Measurements from ENCODE around the gene KCNJ4. TPM values are rescaled to one million over a fixed set of nuclear protein-coding genes. Genes with fewer than 3 reads are reported as not detected.

The KCNJ4 gene
- total and polyA plus RNA-seq, 7 experiments from 2014 or later = not detected

GRCh38 chr22:38491707-38492348, 36.8 kb upstream of the KCNJ4 start:
- peaks cover 0 to 2% (median 0%) of the 10 kb centered on the region in 11 donors for H3K9me3 Mint-ChIP-seq
- Histone ChIP-seq H3K4me1 (ENCODE audit: control insufficient read depth in 2 of 2, insufficient read depth in 2 of 2, low read length in 2 of 2) (peaks cover 8 to 18% of the 10 kb centered on the region in 2 donors), H3K36me3 (ENCODE audit: control insufficient read depth in 2 of 3, insufficient read depth in 3 of 3, low read length in 3 of 3) (peaks cover 48 to 94% (median 93%) of the 10 kb centered on the region in 3 experiments), H3K27me3 (ENCODE audit: control insufficient read depth in 2 of 2, insufficient read depth in 2 of 2, low read length in 2 of 2) (no peaks in the 10 kb centered on the region), H3K9me3 (ENCODE audit: control insufficient read depth in 2 of 3, low read length in 3 of 3) (no peaks in the 10 kb centered on the region), H3K27ac (ENCODE audit: low read depth, low read length) (no peak overlapping the region), H3K4me3 (ENCODE audit: low read length) (no peak overlapping the region)
- no peaks in the 10 kb centered on the region for H3K27me3 Mint-ChIP-seq
- peaks cover 12 to 73% (median 59%) of the 10 kb centered on the region in 7 donors for H3K4me1 Mint-ChIP-seq
- CTCF ChIA-PET = interaction anchor here (0.6 to 1.0 kb wide), 4 partner anchors 10 to 91 kb away, joined by 3 read pairs; no protein-coding TSS in a partner anchor
- POLR2A ChIA-PET = interaction anchor here (0.6 to 3.5 kb wide), 5 partner anchors 11 to 1491 kb away, joined by 3 to 16 read pairs (median 3); no protein-coding TSS in a partner anchor
- H3K27ac Mint-ChIP-seq = peak overlapping the region in 2 of 9 donors; percentile 45 to 52
- peaks cover 17 to 61% (median 41%) of the 10 kb centered on the region in 5 donors for H3K36me3 Mint-ChIP-seq
- ATAC-seq (no peak), DNase-seq (no peak)
- intact Hi-C loops (cut with micrococcal nuclease) = loop anchor here in 1 of 2 donors (2.0 kb wide), 1 partner anchor 15 kb away; the partner anchor contains the start of gene DDX17
- H3K4me3 Mint-ChIP-seq = no peak overlapping the region

- H3K27me3 ChIP-seq (ENCODE audit: control insufficient read depth in 2 of 2, insufficient read depth in 2 of 2, low read length in 2 of 2) = no peaks in the 10 kb centered on the region
- ChIA-PET CTCF (interaction anchor here (0.7 to 0.8 kb wide), 2 partner anchors 15 to 80 kb away, joined by 3 to 4 read pairs; no protein-coding TSS in a partner anchor), POLR2A (interaction anchor here (0.5 to 3.5 kb wide), 6 partner anchors 8 to 1492 kb away, joined by 3 to 16 read pairs (median 4); no protein-coding TSS in a partner anchor)
- H3K4me1 ChIP-seq (ENCODE audit: control insufficient read depth in 2 of 2, insufficient read depth in 2 of 2, low read length in 2 of 2) = peaks cover under 1 to 10% of the 10 kb centered on the region in 2 donors
- Mint-ChIP-seq H3K27ac (peak overlapping the region in 8 of 9 donors; percentile 35 to 79 (median 72)), H3K4me1 (peaks cover 19 to 76% (median 63%) of the 10 kb centered on the region in 7 donors), H3K4me3 (peak overlapping the region in 1 of 10 donors; percentile 20), H3K36me3 (peaks cover 17 to 65% (median 46%) of the 10 kb centered on the region in 5 donors), H3K9me3 (peaks cover 0 to 2% (median 0%) of the 10 kb centered on the region in 11 donors), H3K27me3 (no peaks in the 10 kb centered on the region)
- no peak overlapping the region for H3K27ac ChIP-seq (ENCODE audit: low read depth, low read length)
- H3K4me3 ChIP-seq (ENCODE audit: low read length) = no peak overlapping the region
- ATAC-seq (no peak), DNase-seq (no peak)
- intact Hi-C loops (cut with micrococcal nuclease) = loop anchor here in 1 of 2 donors (2.0 kb wide), 1 partner anchor 16 kb away; the partner anchor contains the start of gene DDX17
- no peaks in the 10 kb centered on the region for H3K9me3 ChIP-seq (ENCODE audit: control insufficient read depth in 2 of 3, low read length in 3 of 3)
- peaks cover 43 to 94% (median 93%) of the 10 kb centered on the region in 3 experiments for H3K36me3 ChIP-seq (ENCODE audit: control insufficient read depth in 2 of 3, insufficient read depth in 3 of 3, low read length in 3 of 3)
Measured at GRCh38 chr22:38490915-38491314, 35.9 kb upstream of the KCNJ4 start.

- H3K36me3 Mint-ChIP-seq = peaks cover 17 to 66% (median 48%) of the 10 kb centered on the region in 5 donors
- peak overlapping the region in 8 of 9 donors; percentile 35 to 79 (median 72) for H3K27ac Mint-ChIP-seq
- POLR2A ChIA-PET = interaction anchor here (0.5 to 3.5 kb wide), 6 partner anchors 9 to 164 kb away, joined by 3 to 16 read pairs (median 4); partner anchors contain the start of gene DMC1
- Histone ChIP-seq H3K36me3 (ENCODE audit: control insufficient read depth in 2 of 3, insufficient read depth in 3 of 3, low read length in 3 of 3) (peaks cover 43 to 93% (median 91%) of the 10 kb centered on the region in 3 experiments), H3K4me1 (ENCODE audit: control insufficient read depth in 2 of 2, insufficient read depth in 2 of 2, low read length in 2 of 2) (peaks cover 0 to 6% of the 10 kb centered on the region in 2 donors), H3K27me3 (ENCODE audit: control insufficient read depth in 2 of 2, insufficient read depth in 2 of 2, low read length in 2 of 2) (no peaks in the 10 kb centered on the region), H3K4me3 (ENCODE audit: low read length) (no peak overlapping the region), H3K27ac (ENCODE audit: low read depth, low read length) (no peak overlapping the region), H3K9me3 (ENCODE audit: control insufficient read depth in 2 of 3, low read length in 3 of 3) (no peaks in the 10 kb centered on the region)
- CTCF ChIA-PET = no interaction called here
- H3K27me3 Mint-ChIP-seq = no peaks in the 10 kb centered on the region
- ATAC-seq (no peak), DNase-seq (no peak)
- peaks cover 19 to 76% (median 67%) of the 10 kb centered on the region in 7 donors for H3K4me1 Mint-ChIP-seq
- intact Hi-C loops (cut with micrococcal nuclease) = loop anchor here in 1 of 2 donors (2.0 kb wide), 1 partner anchor 16 kb away; the partner anchor contains the start of gene DDX17
- peaks cover 0 to 2% (median 0%) of the 10 kb centered on the region in 11 donors for H3K9me3 Mint-ChIP-seq
- peak overlapping the region in 1 of 10 donors; percentile 20 for H3K4me3 Mint-ChIP-seq
Measured at GRCh38 chr22:38490475-38490874, 35.5 kb upstream of the KCNJ4 start.

- CTCF ChIA-PET = no interaction called here
- Mint-ChIP-seq H3K4me3 (no peak overlapping the region), H3K27me3 (no peaks in the 10 kb centered on the region), H3K9me3 (peaks cover 0 to 2% (median 0%) of the 10 kb centered on the region in 11 donors), H3K36me3 (peaks cover 17 to 69% (median 50%) of the 10 kb centered on the region in 5 donors), H3K27ac (peak overlapping the region; percentile 1 to 87 (median 72)), H3K4me1 (peaks cover 17 to 78% (median 68%) of the 10 kb centered on the region in 7 donors)
- H3K27me3 ChIP-seq (ENCODE audit: control insufficient read depth in 2 of 2, insufficient read depth in 2 of 2, low read length in 2 of 2) = no peaks in the 10 kb centered on the region
- DNase-seq (no peak), ATAC-seq (peak; percentile 37)
- H3K36me3 ChIP-seq (ENCODE audit: control insufficient read depth in 2 of 3, insufficient read depth in 3 of 3, low read length in 3 of 3) = peaks cover 38 to 91% (median 91%) of the 10 kb centered on the region in 3 experiments
- no peak overlapping the region for H3K4me3 ChIP-seq (ENCODE audit: low read length)
- intact Hi-C loops (cut with micrococcal nuclease) = loop anchor here in 1 of 2 donors (2.0 to 10.0 kb wide), 2 partner anchors 17 to 45 kb away; partner anchors contain the start of gene DDX17
- peaks cover 0 to 1% of the 10 kb centered on the region in 2 donors for H3K4me1 ChIP-seq (ENCODE audit: control insufficient read depth in 2 of 2, insufficient read depth in 2 of 2, low read length in 2 of 2)
- POLR2A ChIA-PET = interaction anchor here (0.8 to 3.5 kb wide), 6 partner anchors 9 to 81 kb away, joined by 3 to 16 read pairs (median 3); partner anchors contain the start of gene DMC1
- no peaks in the 10 kb centered on the region for H3K9me3 ChIP-seq (ENCODE audit: control insufficient read depth in 2 of 3, low read length in 3 of 3)
- H3K27ac ChIP-seq (ENCODE audit: low read depth, low read length) = no peak overlapping the region
Measured at GRCh38 chr22:38489561-38490145, 34.7 kb upstream of the KCNJ4 start.

- no peak for ATAC-seq
- Histone ChIP-seq H3K4me3 (ENCODE audit: low read length) (no peak overlapping the region), H3K27me3 (ENCODE audit: control insufficient read depth in 2 of 2, insufficient read depth in 2 of 2, low read length in 2 of 2) (no peaks in the 10 kb centered on the region), H3K36me3 (ENCODE audit: control insufficient read depth in 2 of 3, insufficient read depth in 3 of 3, low read length in 3 of 3) (peaks cover 33 to 91% (median 91%) of the 10 kb centered on the region in 3 experiments), H3K27ac (ENCODE audit: low read depth, low read length) (no peak overlapping the region), H3K9me3 (ENCODE audit: control insufficient read depth in 2 of 3, low read length in 3 of 3) (no peaks in the 10 kb centered on the region), H3K4me1 (ENCODE audit: control insufficient read depth in 2 of 2, insufficient read depth in 2 of 2, low read length in 2 of 2) (no peaks in the 10 kb centered on the region)
- Mint-ChIP-seq H3K4me1 (peaks cover 19 to 76% (median 66%) of the 10 kb centered on the region in 7 donors), H3K9me3 (peaks cover 0 to 2% (median 0%) of the 10 kb centered on the region in 11 donors), H3K4me3 (no peak overlapping the region), H3K27me3 (no peaks in the 10 kb centered on the region), H3K27ac (peak overlapping the region in 5 of 9 donors; percentile 19 to 87 (median 74)), H3K36me3 (peaks cover 20 to 72% (median 48%) of the 10 kb centered on the region in 5 donors)
- POLR2A ChIA-PET = interaction anchor here (0.9 to 3.5 kb wide), 3 partner anchors 8 to 20 kb away, joined by 3 to 16 read pairs (median 3); no protein-coding TSS in a partner anchor
- intact Hi-C loops (cut with micrococcal nuclease) = loop anchor here in 1 of 2 donors (10.0 kb wide), 1 partner anchor 46 kb away; no protein-coding TSS in a partner anchor
- no peak for DNase-seq
- CTCF ChIA-PET = no interaction called here
Measured at GRCh38 chr22:38489142-38489541, 34.1 kb upstream of the KCNJ4 start.

- no peaks in the 10 kb centered on the region for H3K27me3 ChIP-seq (ENCODE audit: control insufficient read depth in 2 of 2, insufficient read depth in 2 of 2, low read length in 2 of 2)
- H3K36me3 ChIP-seq (ENCODE audit: control insufficient read depth in 2 of 3, insufficient read depth in 3 of 3, low read length in 3 of 3) = peaks cover 25 to 91% (median 91%) of the 10 kb centered on the region in 3 experiments
- peaks cover 17 to 72% (median 55%) of the 10 kb centered on the region in 5 donors for H3K36me3 Mint-ChIP-seq
- H3K4me3 ChIP-seq (ENCODE audit: low read length) = no peak overlapping the region
- peak overlapping the region in 2 of 10 donors; percentile 1 to 56 for H3K4me3 Mint-ChIP-seq
- POLR2A ChIA-PET = interaction anchor here (1.2 to 1.6 kb wide), 2 partner anchors 14 to 43 kb away, joined by 3 to 11 read pairs; no protein-coding TSS in a partner anchor
- no peaks in the 10 kb centered on the region for H3K4me1 ChIP-seq (ENCODE audit: control insufficient read depth in 2 of 2, insufficient read depth in 2 of 2, low read length in 2 of 2)
- ATAC-seq (no peak), DNase-seq (no peak)
- H3K9me3 Mint-ChIP-seq = peaks cover 0 to 2% (median 0%) of the 10 kb centered on the region in 11 donors
- CTCF ChIA-PET = no interaction called here
- peaks cover 20 to 76% (median 60%) of the 10 kb centered on the region in 7 donors for H3K4me1 Mint-ChIP-seq
- no peaks in the 10 kb centered on the region for H3K27me3 Mint-ChIP-seq
- intact Hi-C loops (cut with micrococcal nuclease) = loop anchor here in 1 of 2 donors (10.0 kb wide), 1 partner anchor 47 kb away; no protein-coding TSS in a partner anchor
- peak overlapping the region; percentile 5 to 81 (median 46) for H3K27ac Mint-ChIP-seq
- H3K9me3 ChIP-seq (ENCODE audit: control insufficient read depth in 2 of 3, low read length in 3 of 3) = no peaks in the 10 kb centered on the region
- H3K27ac ChIP-seq (ENCODE audit: low read depth, low read length) = no peak overlapping the region
Measured at GRCh38 chr22:38487946-38488345, 32.9 kb upstream of the KCNJ4 start.
